Loucy (cell line): ENCODE measurements around the gene COX6A1.
A peak's percentile ranks its signal among the peaks of the same experiment; 100 is the strongest.

Experiments
- H2AFZ ChIP-seq: fragments of 200-600 bp; sonication (generic); 2 replicates; pipeline ENCODE4 v1.6.0; 2016; ENCODE audit warnings: antibody characterized with exemption, mild to moderate bottlenecking, low read length, moderate library complexity
- H3F3A ChIP-seq: fragments of 200-600 bp; 2 replicates; pipeline ENCODE4 v1.6.0; 2016; ENCODE audit warnings: antibody characterized with exemption, low read depth, mild to moderate bottlenecking
- H3K27me3 ChIP-seq: fragments of 200-600 bp; sonication (generic); 2 replicates; pipeline ENCODE4 v1.6.1; 2014; ENCODE audit warnings: low read length, mild to moderate bottlenecking; ENCODE audit not compliant: insufficient read depth, poor library complexity, severe bottlenecking
- H3K36me3 ChIP-seq: fragments of 200-600 bp; sonication (generic); 2 replicates; pipeline ENCODE4 v1.6.1; 2016; ENCODE audit warnings: low read length; ENCODE audit not compliant: insufficient read depth
- H3K4me1 ChIP-seq: fragments of 200-600 bp; sonication (generic); 2 replicates; pipeline ENCODE4 v1.5.1; 2014; ENCODE audit warnings: low read length, mild to moderate bottlenecking; ENCODE audit not compliant: insufficient read depth, poor library complexity, severe bottlenecking
- H3K4me2 ChIP-seq: fragments of 200-600 bp; sonication (generic); 2 replicates; pipeline ENCODE4 v1.6.0; 2014; ENCODE audit warnings: antibody characterized with exemption, low read length, low read depth, mild to moderate bottlenecking; ENCODE audit not compliant: poor library complexity, severe bottlenecking
- H3K4me3 ChIP-seq: fragments of 200-600 bp; sonication (generic); 2 replicates; pipeline ENCODE4 v1.5.1; 2014; ENCODE audit warnings: low read length, mild to moderate bottlenecking, mixed read lengths; ENCODE audit not compliant: poor library complexity, severe bottlenecking
- H3K79me2 ChIP-seq: fragments of 200-600 bp; sonication (generic); 2 replicates; pipeline ENCODE4 v1.6.1; 2014; ENCODE audit warnings: low read length; ENCODE audit not compliant: insufficient read depth
- H3K9ac ChIP-seq: fragments of 200-600 bp; sonication (generic); 2 replicates; pipeline ENCODE4 v1.6.0; 2014; ENCODE audit warnings: mild to moderate bottlenecking, low read depth, low read length, moderate library complexity; ENCODE audit not compliant: poor library complexity, severe bottlenecking
- H3K9me2 ChIP-seq: fragments of 200-600 bp; sonication (generic); replicated peaks from 2 replicates; pipeline ENCODE4 v1.6.1; 2016; ENCODE audit warnings: low read depth, low read length, mixed read lengths
- H3K9me3 ChIP-seq: fragments of 200-600 bp; sonication (generic); 2 replicates; pipeline ENCODE4 v1.6.1; 2014; ENCODE audit warnings: mild to moderate bottlenecking, antibody characterized with exemption, low read length, low read depth; ENCODE audit not compliant: insufficient read depth
- H4K20me1 ChIP-seq: fragments of 200-600 bp; sonication (generic); 2 replicates; pipeline ENCODE4 v1.6.0; 2014; ENCODE audit warnings: antibody characterized with exemption, low read length, mild to moderate bottlenecking; ENCODE audit not compliant: insufficient read depth, poor library complexity, severe bottlenecking
- EZH2phosphoT487 ChIP-seq: fragments of 200-600 bp; IDR thresholded peaks from 2 replicates; pipeline ENCODE4 v1.6.1; 2018; ENCODE audit warnings: antibody characterized with exemption, mild to moderate bottlenecking, moderate library complexity, borderline replicate concordance
- TF ChIP-seq, protein P1 (sequence below): fragments of 200-600 bp; sonication (generic); conservative IDR thresholded peaks from 2 replicates; pipeline ENCODE4 v1.5.1; 2014; ENCODE audit warnings: mild to moderate bottlenecking, antibody characterized with exemption, low read length

The COX6A1 gene

DNA sequence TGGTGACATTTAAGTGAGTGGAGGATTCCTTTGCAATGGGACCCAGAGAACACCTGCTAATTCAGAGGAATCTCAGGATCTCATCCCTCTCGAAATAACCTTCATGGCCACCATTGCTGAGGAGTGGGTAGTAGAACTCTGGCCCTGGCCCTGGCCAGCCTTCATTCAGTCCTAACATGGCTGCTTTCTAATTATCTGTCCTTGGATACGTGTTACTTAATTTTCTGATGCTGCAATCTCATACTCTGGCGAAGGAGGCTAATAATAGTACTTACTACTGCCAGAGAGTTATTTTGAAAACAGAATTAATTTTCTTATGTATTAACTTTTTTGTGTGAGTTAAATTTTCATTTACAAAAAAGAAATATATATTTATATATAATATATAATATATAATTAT is 12.1 kb upstream of the COX6A1 start:
- Histone ChIP-seq H3K9ac (no peak overlapping the region), H4K20me1 (no peaks in the 10 kb centered on the region), H3K79me2 (no peaks in the 10 kb centered on the region), H3K9me3 (no peaks in the 10 kb centered on the region), H3K4me3 (no peak overlapping the region), H3K4me2 (no peak overlapping the region), H3F3A (no peaks in the 10 kb centered on the region), H3K9me2 (no peaks in the 10 kb centered on the region), H2AFZ (0 out of 2 replicates have a peak overlapping the region, but pooled peaks have one; percentile 6), H3K36me3 (no peaks in the 10 kb centered on the region), H3K27me3 (no peaks in the 10 kb centered on the region), H3K4me1 (no peaks in the 10 kb centered on the region)
- TF ChIP-seq EZH2phosphoT487: no peak
- TF ChIP-seq, protein P1, sequence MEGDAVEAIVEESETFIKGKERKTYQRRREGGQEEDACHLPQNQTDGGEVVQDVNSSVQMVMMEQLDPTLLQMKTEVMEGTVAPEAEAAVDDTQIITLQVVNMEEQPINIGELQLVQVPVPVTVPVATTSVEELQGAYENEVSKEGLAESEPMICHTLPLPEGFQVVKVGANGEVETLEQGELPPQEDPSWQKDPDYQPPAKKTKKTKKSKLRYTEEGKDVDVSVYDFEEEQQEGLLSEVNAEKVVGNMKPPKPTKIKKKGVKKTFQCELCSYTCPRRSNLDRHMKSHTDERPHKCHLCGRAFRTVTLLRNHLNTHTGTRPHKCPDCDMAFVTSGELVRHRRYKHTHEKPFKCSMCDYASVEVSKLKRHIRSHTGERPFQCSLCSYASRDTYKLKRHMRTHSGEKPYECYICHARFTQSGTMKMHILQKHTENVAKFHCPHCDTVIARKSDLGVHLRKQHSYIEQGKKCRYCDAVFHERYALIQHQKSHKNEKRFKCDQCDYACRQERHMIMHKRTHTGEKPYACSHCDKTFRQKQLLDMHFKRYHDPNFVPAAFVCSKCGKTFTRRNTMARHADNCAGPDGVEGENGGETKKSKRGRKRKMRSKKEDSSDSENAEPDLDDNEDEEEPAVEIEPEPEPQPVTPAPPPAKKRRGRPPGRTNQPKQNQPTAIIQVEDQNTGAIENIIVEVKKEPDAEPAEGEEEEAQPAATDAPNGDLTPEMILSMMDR: no peak

DNA sequence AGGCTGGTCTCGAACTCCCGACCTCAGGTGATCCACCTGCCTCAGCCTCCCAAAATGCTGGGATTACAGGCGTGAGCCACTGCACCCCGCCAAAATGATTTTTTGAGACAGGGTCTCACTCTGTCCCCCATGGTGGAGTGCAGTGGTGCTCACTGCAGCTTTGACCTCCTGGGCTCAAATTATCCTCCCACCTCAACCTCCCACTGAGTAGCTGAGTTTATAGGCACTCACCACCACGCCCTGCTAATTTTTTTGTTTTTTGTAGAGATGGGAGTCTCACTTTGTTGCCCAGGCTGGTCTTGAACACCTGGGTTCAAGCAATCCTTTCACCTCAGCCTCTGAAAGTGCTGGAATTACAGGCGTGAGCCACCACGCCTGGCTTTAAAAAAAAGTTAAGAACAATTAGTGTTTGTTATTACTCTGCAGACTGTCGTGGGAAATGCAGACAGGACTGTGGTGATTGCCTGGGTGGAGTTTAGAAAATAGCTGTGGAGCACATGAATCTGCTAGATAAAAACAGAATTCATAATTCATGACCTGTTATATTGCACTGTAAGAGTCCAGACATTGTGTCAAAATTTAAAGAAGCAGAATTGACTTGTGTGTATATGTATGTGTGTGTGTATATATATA is 9.2 kb upstream of the COX6A1 start:
- no peaks in the 10 kb centered on the region for H3K4me1 ChIP-seq
- H3K9me3 ChIP-seq: no peaks in the 10 kb centered on the region
- no peaks in the 10 kb centered on the region for H3K27me3 ChIP-seq
- no peak overlapping the region for H2AFZ ChIP-seq
- no peaks in the 10 kb centered on the region for H3F3A ChIP-seq
- no peaks in the 10 kb centered on the region for H3K9me2 ChIP-seq
- no peaks in the 10 kb centered on the region for H3K36me3 ChIP-seq
- H3K79me2 ChIP-seq: no peaks in the 10 kb centered on the region
- TF ChIP-seq, protein P1: no peak
- no peak for TF ChIP-seq EZH2phosphoT487
- no peak overlapping the region for H3K4me3 ChIP-seq
- H3K4me2 ChIP-seq: no peak overlapping the region
- H4K20me1 ChIP-seq: no peaks in the 10 kb centered on the region
- no peak overlapping the region for H3K9ac ChIP-seq

DNA sequence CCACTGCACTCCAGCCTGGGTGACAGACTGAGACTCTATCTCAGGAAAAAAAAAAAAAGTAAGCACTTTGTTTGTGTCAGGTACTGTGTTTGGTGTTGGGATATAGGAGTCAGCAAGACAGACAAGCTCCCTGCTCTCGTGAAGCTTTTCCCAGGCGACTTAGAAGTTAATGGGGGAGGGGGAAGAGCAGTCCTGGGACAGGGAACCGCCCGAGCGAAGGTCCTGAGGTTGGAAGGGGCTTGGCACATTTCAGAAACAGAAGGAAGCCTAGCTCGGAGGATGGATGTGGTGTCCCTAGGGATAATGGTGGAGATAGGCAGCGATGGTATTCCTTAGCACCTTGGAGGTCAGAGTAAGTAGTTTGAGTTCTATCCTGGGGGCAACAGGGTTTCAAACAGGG is 8.5 kb upstream of the COX6A1 start:
- no peak overlapping the region for H3K9ac ChIP-seq
- H3F3A ChIP-seq: no peaks in the 10 kb centered on the region
- no peaks in the 10 kb centered on the region for H3K27me3 ChIP-seq
- H3K4me3 ChIP-seq: no peak overlapping the region
- no peak overlapping the region for H2AFZ ChIP-seq
- H3K4me1 ChIP-seq: no peaks in the 10 kb centered on the region
- H3K9me2 ChIP-seq: no peaks in the 10 kb centered on the region
- no peaks in the 10 kb centered on the region for H4K20me1 ChIP-seq
- no peak overlapping the region for H3K4me2 ChIP-seq
- TF ChIP-seq, protein P1: no peak
- TF ChIP-seq EZH2phosphoT487: no peak
- H3K9me3 ChIP-seq: no peaks in the 10 kb centered on the region
- no peaks in the 10 kb centered on the region for H3K36me3 ChIP-seq
- no peaks in the 10 kb centered on the region for H3K79me2 ChIP-seq
